Measurements from ENCODE around the gene DYNC1I1.

Gene DYNC1I1

DNA sequence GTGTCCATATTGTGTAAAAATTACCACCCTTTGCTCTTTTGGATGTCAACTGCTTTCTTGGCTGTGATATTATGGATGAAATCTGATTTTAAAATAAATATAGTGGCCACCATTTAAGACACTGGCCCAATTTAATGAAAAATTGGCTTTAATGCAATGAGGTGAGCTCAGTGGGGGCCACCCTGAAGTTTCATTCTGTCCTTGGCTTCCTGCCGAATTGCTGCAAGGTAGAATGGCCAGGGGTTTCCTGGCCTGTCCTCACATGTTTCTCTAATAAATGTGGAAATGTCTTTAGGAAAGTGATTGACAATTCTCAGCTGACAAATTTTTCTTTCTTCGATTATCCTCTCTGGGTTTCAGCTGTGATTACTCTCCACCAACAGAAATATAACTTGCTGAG is 36.0 kb downstream of the DYNC1I1 start:
- TF ChIP-seq GATA2 (IDR thresholded peaks at IDR 0.05; ENCODE audit: low read depth, low read length) (no peak), GATA3 (IDR thresholded peaks at IDR 0.05; ENCODE audit: low read depth, low read length) (no peak)

DNA sequence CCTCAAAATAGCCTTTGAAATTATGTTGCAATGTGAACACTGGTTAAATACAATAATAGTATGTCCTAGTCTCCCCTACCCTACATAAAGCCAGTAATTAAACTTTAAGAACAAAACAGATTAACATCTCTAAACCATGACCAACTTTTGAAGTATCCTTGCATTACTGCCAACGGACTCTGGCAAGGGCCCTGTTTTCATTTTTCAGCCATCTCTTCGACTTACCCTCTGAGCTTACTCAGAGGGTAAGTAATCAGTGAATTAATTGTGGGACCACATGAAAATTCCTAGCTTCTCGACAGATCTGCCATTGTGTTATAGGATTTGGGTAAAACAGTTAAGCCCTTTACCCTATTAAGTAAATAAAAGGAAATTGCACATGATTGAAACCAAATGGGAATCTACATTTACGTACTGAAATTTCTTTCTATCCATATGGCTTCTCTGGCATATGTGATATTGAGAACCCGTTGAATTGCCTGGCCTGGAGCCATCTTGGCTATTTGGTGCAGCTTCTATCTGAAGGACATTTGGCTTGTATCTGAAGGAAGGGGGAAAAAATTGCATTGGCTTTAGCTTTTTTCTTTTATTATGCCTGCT is 39.6 kb downstream of the DYNC1I1 start:
- no peak for TF ChIP-seq GATA2 (IDR thresholded peaks at IDR 0.05; ENCODE audit: low read depth, low read length)
- TF ChIP-seq GATA3 (IDR thresholded peaks at IDR 0.05; ENCODE audit: low read depth, low read length): no peak

DNA sequence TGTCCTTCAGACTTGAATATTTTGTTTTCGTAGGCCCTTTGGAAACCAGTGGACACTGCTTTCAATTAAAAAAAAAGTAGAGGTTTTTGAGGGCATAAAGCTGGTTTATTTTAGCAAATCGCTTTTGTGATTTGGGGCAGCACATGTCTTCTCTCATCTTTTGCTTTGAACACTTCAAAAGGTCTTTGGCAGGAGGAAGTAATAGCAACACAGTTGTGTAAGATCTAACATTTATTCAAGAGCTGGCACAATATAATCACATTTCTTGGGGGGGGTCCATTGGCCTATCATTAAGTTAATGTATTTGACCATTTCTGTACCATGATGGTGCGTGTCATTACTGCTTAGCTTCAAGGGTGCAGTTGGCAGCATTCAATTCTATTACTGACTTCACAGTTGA is 42.4 kb downstream of the DYNC1I1 start:
- TF ChIP-seq GATA3 (IDR thresholded peaks at IDR 0.05; ENCODE audit: low read depth, low read length) (no peak), GATA2 (IDR thresholded peaks at IDR 0.05; ENCODE audit: low read depth, low read length) (no peak)

DNA sequence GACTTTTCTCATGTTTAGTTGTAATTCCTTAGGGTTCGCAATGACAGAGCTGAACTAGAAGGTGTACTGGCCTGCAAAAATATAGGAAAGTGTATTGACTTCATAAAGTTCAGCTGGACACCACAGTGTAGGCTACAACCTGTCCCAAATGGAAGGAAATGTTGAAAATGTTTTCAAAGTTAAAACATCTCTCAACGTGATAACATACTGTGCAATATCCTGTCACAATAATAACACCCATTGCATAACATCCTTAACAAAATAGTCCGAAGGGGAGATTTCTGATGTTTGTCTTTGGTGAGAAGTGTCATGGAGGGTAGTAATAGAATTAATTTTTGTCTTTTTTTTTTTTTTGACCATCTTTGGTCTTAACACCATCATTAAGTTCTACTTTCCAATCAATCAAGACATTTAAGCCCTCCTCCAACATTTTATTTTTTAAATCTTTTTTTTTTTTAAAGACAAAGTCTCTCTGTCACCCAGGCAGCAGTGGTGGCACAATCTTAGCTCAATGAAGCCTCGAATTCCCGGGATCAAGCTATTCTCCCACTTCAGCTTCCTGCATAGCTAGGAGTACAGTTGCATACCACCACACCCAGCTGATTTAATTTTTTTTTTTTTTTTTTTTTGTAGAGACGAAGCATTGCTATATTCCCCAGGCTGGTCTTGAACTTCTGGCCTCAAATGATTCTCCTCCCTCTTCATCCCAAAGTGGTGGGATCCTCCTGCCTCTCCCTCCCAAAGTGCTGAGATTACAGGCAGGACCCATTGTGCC is 45.7 kb downstream of the DYNC1I1 start:
- TF ChIP-seq GATA2 (IDR thresholded peaks at IDR 0.05; ENCODE audit: low read depth, low read length): no peak
- no peak for TF ChIP-seq GATA3 (IDR thresholded peaks at IDR 0.05; ENCODE audit: low read depth, low read length)

DNA sequence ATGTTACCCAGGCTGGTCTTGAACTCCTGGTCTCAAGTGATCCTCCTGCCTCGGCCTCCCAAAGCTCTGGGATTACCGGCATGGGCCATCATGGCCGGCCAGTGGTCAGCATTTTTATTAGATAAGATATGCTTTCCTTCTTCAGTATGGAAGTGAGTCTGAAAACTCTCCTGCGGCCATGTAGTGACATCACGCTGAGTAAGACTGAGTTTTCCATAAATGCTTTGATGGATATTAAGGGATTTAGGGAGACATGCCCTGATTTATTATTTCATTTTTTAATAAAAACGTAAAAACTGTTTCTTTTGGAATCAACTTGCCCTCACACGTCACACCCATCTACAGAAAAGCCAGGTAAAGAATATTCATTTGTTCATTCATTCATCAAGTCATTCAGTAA is 48.4 kb downstream of the DYNC1I1 start:
- TF ChIP-seq GATA2 (IDR thresholded peaks at IDR 0.05; ENCODE audit: low read depth, low read length): no peak
- TF ChIP-seq GATA3 (IDR thresholded peaks at IDR 0.05; ENCODE audit: low read depth, low read length): no peak

DNA sequence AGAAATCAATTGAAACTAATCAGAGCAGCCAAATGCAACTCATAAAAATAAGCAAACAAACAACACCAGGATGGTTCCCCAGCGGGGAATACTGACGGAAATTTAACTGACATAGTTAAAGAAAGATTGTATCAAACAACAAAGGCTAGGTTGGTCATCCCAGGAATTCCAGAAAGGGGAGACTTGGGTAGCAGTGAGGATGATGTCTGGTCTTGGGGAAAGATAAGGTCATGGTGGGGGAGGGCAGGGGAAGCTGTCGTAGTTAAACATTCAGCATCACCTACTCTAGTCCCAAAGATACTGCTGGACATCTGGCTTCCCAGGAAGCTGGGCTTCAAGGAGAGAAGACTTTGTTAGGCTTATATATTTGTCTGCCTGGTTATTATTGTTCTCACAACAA is 50.4 kb downstream of the DYNC1I1 start:
- TF ChIP-seq GATA3 (IDR thresholded peaks at IDR 0.05; ENCODE audit: low read depth, low read length) (no peak), GATA2 (IDR thresholded peaks at IDR 0.05; ENCODE audit: low read depth, low read length) (no peak)

DNA sequence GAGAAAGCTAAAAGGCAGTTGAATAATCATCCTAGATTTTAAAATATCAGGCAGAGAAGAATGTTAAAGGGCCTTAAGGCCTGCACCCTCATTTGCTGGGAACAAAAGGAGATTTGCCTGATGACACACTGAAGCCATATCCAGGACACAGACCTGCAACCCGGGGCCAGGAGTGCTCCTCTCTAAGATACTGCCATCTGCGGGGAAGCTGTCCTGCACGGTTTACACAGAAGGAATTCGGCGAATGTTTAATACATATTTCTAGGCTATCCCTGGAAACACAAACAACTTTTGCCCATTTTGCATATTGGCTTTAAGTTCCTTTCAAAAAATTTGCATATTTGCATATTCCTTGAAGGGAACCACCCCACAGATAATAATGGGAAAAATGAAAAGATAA is 52.3 kb downstream of the DYNC1I1 start:
- no peak for TF ChIP-seq GATA3 (IDR thresholded peaks at IDR 0.05; ENCODE audit: low read depth, low read length)
- TF ChIP-seq GATA2 (IDR thresholded peaks at IDR 0.05; ENCODE audit: low read depth, low read length): no peak

DNA sequence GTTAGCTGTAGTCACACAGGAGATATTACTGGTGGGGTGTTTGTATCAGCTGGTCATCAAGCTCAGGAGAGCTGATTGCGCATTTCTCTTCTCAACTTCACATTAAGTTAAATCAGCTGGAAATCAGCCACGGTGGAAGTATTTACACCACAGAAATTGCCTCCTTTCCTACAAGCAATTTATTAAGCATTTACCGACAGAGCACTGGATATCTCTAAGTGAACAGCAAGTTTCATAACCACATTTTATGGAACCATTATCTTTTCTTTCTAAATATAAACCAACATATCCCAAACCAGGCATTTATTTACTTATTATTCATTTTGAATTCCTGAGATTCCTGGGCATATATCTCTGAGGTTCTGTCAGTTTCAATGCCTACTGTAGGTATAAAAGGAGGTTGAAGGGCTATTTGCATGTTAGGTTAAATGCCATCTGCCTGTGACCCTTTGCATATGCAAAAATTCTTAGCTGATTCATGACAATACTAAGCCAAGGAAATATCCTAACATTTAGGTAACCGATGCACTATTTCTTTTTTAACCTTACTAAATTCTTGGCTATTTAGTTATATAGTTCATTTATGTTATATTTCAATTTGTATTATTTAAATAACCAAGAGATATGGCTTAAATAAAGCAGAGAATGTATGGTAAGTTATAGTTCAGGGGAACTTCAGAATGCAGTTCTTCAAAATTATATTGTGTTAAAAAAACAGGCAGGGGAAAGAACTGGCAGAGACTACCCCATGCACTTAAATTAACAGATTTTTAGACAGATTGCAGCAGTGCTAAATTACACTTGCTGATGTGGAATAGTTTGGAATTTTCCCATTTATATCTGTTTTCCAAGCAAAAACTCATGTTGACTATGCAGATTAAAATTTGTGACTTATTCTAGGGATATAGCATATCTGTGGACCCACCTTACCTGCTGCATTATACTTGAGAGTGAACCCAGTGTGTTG is 56.8 kb downstream of the DYNC1I1 start:
- no peak for TF ChIP-seq GATA2 (IDR thresholded peaks at IDR 0.05; ENCODE audit: low read depth, low read length)
- TF ChIP-seq GATA3 (IDR thresholded peaks at IDR 0.05; ENCODE audit: low read depth, low read length): no peak

DNA sequence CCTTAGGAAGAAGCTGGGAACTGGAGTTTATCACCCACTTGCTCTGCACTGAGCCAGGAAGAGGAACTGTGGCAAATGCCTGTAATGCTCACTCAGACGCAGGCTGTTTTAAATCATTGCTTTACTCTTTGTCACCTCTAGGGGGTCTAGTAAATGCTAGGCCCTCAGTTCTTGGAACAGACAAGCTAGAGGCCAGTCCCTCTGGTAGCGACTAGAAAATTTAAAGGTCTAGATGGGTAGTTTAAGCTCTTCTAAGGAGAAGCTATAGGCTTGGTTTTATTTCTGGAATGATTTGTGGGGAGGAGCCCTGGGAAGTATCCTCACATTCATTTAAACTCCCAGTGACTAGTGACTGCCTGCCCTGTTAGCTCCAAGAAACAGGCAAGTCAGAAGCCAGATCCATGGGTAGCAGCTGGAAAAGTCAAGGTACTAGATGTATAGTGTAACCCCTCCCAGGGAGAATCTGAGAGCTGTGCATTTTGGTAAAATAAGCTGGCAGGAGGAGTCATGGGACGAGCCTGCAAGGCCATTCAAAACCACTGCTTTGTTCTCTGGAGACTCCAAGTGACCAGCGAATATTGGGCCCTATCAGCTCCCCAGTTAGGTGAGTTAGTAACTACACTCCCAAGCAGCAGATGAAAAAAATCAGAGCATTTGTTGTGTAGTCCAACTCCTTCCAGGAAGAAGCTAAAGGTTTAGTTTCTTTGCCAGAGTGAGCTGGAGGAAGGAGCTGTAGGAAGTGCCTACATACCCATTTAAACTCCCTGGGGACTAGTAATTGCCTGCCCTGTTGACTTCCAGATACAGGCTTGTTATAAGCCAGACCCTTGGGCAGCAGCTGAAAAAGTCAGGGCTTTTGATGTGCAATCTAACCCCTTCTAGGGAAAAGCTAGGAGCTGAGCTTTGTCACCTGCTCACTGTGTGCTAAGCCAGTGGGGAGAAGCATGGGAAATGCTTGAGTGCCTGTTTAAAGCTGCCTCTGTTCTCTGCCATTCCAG is 68.9 kb downstream of the DYNC1I1 start:
- TF ChIP-seq GATA2 (IDR thresholded peaks at IDR 0.05; ENCODE audit: low read depth, low read length): no peak
- no peak for TF ChIP-seq GATA3 (IDR thresholded peaks at IDR 0.05; ENCODE audit: low read depth, low read length)

DNA sequence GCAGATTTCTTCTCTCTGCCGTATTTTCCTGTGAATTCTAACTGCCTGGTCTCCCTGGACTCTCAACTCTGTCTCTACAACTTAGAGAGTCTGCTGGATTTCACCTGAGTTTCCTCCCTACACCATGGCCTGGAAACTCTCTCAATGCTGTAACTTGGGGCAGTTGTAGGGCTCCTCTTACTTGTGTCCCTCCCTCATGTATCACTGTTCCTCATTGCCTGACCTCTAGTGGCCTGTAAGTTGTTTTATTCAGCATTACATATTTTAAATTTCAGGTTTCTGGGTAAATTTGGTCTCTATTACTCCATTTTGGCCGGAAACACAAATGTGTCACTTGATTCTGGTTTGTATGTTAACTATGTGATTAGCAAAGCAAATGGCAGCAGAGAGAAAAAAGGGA is 70.9 kb downstream of the DYNC1I1 start:
- TF ChIP-seq GATA2 (IDR thresholded peaks at IDR 0.05; ENCODE audit: low read depth, low read length) (no peak), GATA3 (IDR thresholded peaks at IDR 0.05; ENCODE audit: low read depth, low read length) (no peak)

DNA sequence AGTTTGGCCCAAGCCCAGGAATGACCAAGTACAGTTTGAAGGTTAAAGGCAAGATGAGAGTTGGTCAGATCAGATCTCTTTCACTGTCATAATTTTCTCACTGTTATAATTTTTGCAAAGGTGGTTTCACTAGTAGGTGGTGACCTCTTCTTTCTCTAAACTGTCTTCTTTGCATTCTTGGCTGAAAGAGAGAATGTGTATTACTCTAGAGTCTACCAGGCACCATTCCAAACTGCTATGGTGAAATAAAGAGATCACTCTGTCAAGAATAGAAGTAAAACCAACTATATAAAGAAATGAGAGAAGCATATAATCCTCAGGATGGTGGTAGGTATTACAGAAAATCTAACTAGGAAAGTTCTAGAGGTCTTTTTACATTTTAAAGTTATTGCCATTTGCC is 72.7 kb downstream of the DYNC1I1 start:
- no peak for TF ChIP-seq GATA2 (IDR thresholded peaks at IDR 0.05; ENCODE audit: low read depth, low read length)
- TF ChIP-seq GATA3 (IDR thresholded peaks at IDR 0.05; ENCODE audit: low read depth, low read length): no peak

DNA sequence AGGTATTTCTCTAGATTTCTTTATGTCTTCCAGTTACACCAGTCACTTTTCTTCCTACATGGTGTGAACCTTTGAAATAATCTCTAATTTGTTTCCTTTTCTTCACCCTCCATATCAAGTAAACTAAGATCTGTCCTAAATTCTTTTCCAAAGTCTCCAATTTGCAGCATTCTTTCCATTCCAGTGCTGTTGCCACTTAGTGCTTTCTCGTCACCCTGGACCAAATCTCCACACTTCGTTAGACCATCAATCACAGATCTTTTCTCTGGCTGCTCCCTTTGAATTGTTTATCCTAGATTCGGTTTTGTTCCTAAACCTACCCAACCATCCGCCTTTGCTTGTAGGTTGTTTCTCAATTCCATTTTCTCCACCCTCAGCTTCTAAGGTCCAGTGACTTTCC is 74.7 kb downstream of the DYNC1I1 start:
- no peak for TF ChIP-seq GATA3 (IDR thresholded peaks at IDR 0.05; ENCODE audit: low read depth, low read length)
- no peak for TF ChIP-seq GATA2 (IDR thresholded peaks at IDR 0.05; ENCODE audit: low read depth, low read length)

DNA sequence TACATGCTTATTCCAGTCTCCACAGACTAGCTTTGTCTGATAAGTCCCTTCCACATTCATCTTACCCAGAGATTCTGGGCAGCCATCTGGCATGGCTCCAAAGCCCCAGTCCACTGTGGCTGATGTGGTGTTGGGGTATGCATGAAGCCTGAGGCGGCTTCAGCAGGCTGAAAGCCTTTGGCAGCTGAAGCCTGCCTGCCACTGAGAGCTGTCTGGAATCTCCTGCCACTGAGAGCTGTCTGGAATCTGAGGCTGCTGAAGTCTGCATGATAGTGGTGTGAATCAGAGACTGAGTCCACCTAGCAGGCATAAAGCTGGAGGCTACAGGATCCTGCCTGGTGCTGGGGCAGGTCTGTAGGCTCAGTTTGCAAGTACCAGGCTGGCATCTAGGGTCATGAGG is 87.1 kb downstream of the DYNC1I1 start:
- TF ChIP-seq GATA3 (IDR thresholded peaks at IDR 0.05; ENCODE audit: low read depth, low read length) (no peak), GATA2 (IDR thresholded peaks at IDR 0.05; ENCODE audit: low read depth, low read length) (no peak)
